ENCODE results near the gene SFXN5. TPM values are rescaled to one million over a fixed set of nuclear protein-coding genes. Genes with fewer than 3 reads are reported as not detected.

Gene SFXN5
- total RNA-seq, 4 donors from 2014 or later, result 22.9 to 55.4 (median 41.2) TPM

DNA sequence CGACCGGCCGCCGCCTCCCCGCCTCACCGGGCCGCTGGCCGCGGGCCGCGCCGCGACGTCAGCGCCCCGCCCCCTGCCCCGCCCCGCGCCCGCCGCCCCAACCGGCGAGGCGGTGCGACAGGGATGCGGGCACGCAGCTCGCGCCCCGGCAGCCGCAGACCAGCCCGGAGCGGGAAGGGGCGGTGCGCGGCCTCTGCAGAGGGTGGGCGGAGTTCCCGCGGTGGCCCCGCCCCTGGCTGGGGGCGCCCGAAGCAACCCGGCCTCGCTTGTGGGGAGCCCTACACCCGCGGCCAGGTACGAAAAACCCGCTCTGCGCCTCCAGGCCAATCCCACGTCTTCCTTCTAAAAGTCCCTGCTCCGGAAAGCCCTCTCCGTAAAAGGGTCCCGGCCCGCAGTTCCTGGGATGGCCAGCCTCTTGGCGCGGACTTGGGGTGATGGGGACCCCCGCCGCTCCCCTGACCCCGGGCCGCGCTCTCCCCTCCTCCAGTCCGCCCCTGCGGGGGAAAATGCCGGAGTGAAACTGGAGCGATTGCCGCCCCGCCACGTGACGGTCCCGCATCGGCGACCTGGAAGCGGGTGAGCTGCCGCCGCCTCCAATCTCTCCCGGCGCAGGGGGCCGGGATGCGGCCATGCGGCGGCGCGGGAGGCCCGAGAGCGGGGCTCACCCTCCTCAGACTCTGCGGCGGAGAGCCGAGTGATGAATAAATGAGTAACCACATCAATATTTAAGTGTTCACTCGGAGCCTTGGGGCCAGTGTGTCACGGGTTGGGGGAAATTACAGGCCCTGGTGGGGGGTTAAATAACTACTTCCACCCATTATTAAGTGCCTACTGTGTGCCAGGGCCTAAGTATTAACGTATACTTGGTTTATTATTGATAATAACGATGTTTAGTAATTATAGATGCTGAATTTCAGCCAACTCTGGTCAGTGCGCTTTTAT lies 41.7 kb upstream of the SFXN5 start, which contains the start of gene RAB11FIP5:
RAB11FIP5 (minus strand) TSS at position 36 of the 942 bp plus-strand sequence. CDS start 171 bp downstream, outside the sequence.
- H3K9me3 ChIP-seq, result no peaks in the 10 kb centered on the region
- H3K4me1 ChIP-seq, result peaks cover 5 to 20% (median 11%) of the 10 kb centered on the region in 4 donors
- no peak for TF ChIP-seq POLR2A (IDR thresholded peaks at IDR 0.05)
- TF ChIP-seq, protein P1, sequence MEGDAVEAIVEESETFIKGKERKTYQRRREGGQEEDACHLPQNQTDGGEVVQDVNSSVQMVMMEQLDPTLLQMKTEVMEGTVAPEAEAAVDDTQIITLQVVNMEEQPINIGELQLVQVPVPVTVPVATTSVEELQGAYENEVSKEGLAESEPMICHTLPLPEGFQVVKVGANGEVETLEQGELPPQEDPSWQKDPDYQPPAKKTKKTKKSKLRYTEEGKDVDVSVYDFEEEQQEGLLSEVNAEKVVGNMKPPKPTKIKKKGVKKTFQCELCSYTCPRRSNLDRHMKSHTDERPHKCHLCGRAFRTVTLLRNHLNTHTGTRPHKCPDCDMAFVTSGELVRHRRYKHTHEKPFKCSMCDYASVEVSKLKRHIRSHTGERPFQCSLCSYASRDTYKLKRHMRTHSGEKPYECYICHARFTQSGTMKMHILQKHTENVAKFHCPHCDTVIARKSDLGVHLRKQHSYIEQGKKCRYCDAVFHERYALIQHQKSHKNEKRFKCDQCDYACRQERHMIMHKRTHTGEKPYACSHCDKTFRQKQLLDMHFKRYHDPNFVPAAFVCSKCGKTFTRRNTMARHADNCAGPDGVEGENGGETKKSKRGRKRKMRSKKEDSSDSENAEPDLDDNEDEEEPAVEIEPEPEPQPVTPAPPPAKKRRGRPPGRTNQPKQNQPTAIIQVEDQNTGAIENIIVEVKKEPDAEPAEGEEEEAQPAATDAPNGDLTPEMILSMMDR (IDR thresholded peaks at IDR 0.05), result no peak
- peak; percentile 77 to 89 (median 83) for DNase-seq
- no peaks in the 10 kb centered on the region for H3K27me3 ChIP-seq
- H3K27ac ChIP-seq, result peak within 1 kb of the TSS; percentile 57 to 90 (median 70)
- H3K4me3 ChIP-seq, result peak within 1 kb of the TSS; percentile 58 to 93 (median 89)
- no peaks in the 10 kb centered on the region for H3K36me3 ChIP-seq

GRCh38 chr2:73112026-73112912 lies 40.8 kb upstream of the SFXN5 start:
- Histone ChIP-seq H3K4me3 (peak overlapping the region; percentile 58 to 93 (median 89)), H3K27ac (peak overlapping the region; percentile 28 to 90 (median 70)), H3K4me1 (peaks cover 5 to 20% (median 11%) of the 10 kb centered on the region in 4 donors), H3K9me3 (no peaks in the 10 kb centered on the region), H3K36me3 (no peaks in the 10 kb centered on the region), H3K27me3 (no peaks in the 10 kb centered on the region)
- TF ChIP-seq, protein P1 (IDR thresholded peaks at IDR 0.05), result no peak
- no peak for TF ChIP-seq POLR2A (IDR thresholded peaks at IDR 0.05)
- DNase-seq, result peak; percentile 19 to 60 (median 54)

DNA sequence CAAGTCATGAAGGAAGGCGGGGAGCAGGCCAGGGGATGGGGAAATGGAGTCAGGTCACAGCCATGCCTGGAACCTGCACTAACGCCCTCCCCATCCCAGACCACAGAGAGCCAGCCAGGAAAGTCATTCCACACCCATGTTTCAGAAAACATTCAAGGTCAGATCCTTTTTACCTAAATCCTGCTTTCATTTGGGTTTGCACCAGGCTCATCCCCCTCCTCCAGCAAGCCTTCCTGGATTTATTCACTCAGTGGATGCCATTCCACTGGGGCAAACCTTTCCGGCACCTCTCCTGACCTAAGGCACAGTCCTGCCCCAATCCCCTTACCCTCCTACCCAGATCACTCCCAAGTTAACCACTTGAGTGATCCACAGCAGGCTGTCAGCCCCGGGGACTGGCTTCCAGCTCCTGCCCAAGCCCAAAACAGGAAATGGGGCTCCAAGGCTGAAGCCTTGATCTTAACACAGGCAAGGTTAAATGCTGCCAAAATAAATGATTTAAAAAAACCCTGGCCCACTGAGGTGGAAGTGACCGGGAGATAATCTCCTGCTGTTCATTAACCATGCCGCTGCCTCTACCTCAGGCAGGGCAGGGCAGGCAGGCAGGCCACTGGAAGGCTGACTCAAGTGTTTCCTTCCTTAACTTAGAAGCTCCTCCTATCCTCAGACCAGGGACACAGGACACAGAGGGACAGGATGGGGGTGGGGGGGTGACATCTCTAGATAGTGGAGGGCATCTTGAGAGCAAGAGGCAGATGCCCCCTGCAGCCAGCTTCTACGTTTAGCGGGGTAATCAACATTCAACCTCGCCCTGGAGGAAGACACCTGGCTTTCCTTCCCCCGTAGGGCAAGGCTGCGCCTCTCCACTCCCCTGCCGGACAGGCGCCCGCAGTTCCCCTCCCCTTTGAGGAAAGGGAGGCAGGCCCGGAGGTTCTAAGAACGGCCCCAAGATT lies 39.8 kb upstream of the SFXN5 start:
- TF ChIP-seq, protein P1 (IDR thresholded peaks at IDR 0.05), result no peak
- no peak for TF ChIP-seq POLR2A (IDR thresholded peaks at IDR 0.05)
- peak overlapping the region; percentile 28 to 90 (median 70) for H3K27ac ChIP-seq
- DNase-seq, result peak in 2 of 3 donors; percentile 52 to 60

GRCh38 chr2:73110168-73111072 lies 38.9 kb upstream of the SFXN5 start:
- Histone ChIP-seq H3K36me3 (no peaks in the 10 kb centered on the region), H3K4me3 (no peak overlapping the region), H3K27me3 (no peaks in the 10 kb centered on the region), H3K27ac (no peak overlapping the region), H3K4me1 (peaks cover 5 to 20% (median 11%) of the 10 kb centered on the region in 4 donors), H3K9me3 (no peaks in the 10 kb centered on the region)
- no peak for DNase-seq
- no peak for TF ChIP-seq POLR2A (IDR thresholded peaks at IDR 0.05)
- TF ChIP-seq, protein P1 (IDR thresholded peaks at IDR 0.05), result no peak

More for the DNA sequence above, 39.8 kb upstream of the SFXN5 start:
- peak overlapping the region; percentile 58 to 93 (median 89) for H3K4me3 ChIP-seq
- H3K27me3 ChIP-seq, result no peaks in the 10 kb centered on the region
- H3K36me3 ChIP-seq, result no peaks in the 10 kb centered on the region
- H3K9me3 ChIP-seq, result no peaks in the 10 kb centered on the region
- H3K4me1 ChIP-seq, result peaks cover 5 to 20% (median 11%) of the 10 kb centered on the region in 4 donors

Measured in Peyer's patch (tissue), 4 donors.